Type B pancreatic cell (in vitro differentiated cells): ENCODE results near the gene UNG. TPM values are rescaled to one million over a fixed set of nuclear protein-coding genes. Genes with fewer than 3 reads are reported as not detected.
A peak's percentile ranks its signal among the peaks of the same experiment; 100 is the strongest.

Source experiments
- DNase-seq: peaks from one replicate; pipeline ENCODE4 v3.0.0; 2021; ENCODE audit warnings: mixed read lengths; ENCODE audit not compliant: unreplicated experiment; ENCODE audit errors: extremely low spot score
- H3K27ac Mint-ChIP-seq: 2 replicates; pipeline ENCODE4 v1.8.0; 2021; ENCODE audit warnings: mild to moderate bottlenecking, mixed read lengths
- H3K27me3 Mint-ChIP-seq: 2 replicates; pipeline ENCODE4 v1.8.0; 2021; ENCODE audit warnings: mixed read lengths
- H3K36me3 Mint-ChIP-seq: 2 replicates; pipeline ENCODE4 v1.8.0; 2021; ENCODE audit warnings: mixed read lengths
- H3K4me1 Mint-ChIP-seq: one replicate; pipeline ENCODE4 v1.8.0; 2021; ENCODE audit warnings: mixed read lengths; ENCODE audit not compliant: unreplicated experiment
- H3K4me3 Mint-ChIP-seq: 2 replicates; pipeline ENCODE4 v1.8.0; 2021; ENCODE audit warnings: mild to moderate bottlenecking, mixed read lengths
- H3K9me3 Mint-ChIP-seq: 2 replicates; pipeline ENCODE4 v1.8.0; 2021; ENCODE audit warnings: mixed read lengths
- CTCF ChIP-seq: fragments of 200-600 bp; sonication (generic); conservative IDR thresholded peaks from 2 replicates; pipeline ENCODE4 v1.5.0; 2021; ENCODE audit warnings: antibody characterized with exemption, mild to moderate bottlenecking
- total RNA-seq: library from RNA; stranded (reverse); gene quantifications from 2 replicates; pipeline ENCODE4 v1.2.1, GENCODE V29; 2021; ENCODE audit warnings: low replicate concordance

The UNG gene
- total RNA-seq, 1 donor from 2014 or later, result 63.0 TPM

DNA sequence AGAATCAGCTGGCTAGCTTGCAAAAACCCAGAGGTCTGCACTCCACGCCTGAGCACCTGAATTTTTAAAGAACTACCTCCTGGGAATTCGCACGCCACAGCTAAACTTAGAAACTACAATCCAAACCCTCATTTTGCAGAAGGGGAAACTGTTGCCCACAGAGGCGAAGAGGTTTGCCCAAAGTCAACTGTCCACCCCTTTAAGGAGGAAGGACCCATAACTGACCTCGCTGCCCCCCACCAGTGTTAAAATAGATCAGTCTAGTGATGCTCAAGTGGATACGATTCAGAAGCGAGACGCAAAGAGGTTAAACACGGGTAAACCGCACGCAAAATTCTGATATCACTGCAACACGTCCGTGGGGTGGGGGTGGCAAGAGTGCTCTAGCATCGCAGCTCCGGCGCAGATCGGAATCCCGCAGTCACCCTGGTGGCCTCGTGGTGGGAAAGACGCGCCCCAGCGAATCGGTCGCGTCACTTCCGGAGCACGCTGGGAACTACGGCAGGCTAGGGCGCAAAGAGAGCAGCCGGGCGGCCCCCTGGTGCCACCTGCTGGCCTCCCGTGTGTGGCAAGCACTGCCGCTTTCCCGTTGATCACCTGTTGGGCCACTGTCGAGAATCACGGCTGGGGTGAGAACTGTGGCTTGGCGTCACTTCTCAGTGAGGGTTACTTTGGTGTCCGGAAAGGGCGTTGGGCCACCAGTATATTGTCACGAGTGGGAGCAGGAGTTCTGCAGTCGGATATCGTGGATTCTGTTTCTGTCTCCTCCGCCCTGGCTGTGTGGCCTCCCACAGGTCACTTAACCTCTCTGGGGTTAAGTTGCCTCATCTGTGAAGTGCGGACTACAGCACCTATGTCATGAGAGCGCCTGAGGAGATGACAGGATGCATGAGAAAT is 4.1 kb upstream of the UNG start, which contains the start of gene ALKBH2:
ALKBH2 (minus strand) TSS at position 451 of the 897 bp plus-strand sequence. CDS start 686 bp downstream, outside the sequence.
- DNase-seq, result peak; percentile 95
- Mint-ChIP-seq H3K9me3 (no peaks in the 10 kb centered on the region), H3K4me1 (peaks cover 21% of the 10 kb centered on the region), H3K27ac (peak within 1 kb of the TSS; percentile 90), H3K4me3 (peak within 1 kb of the TSS; percentile 92), H3K27me3 (no peaks in the 10 kb centered on the region), H3K36me3 (peaks cover 4% of the 10 kb centered on the region)
- peak; percentile 99 for TF ChIP-seq CTCF

- TF ChIP-seq CTCF, result no peak
- H3K4me3 Mint-ChIP-seq, result peak overlapping the region; percentile 91
- peaks cover 15% of the 10 kb centered on the region for H3K36me3 Mint-ChIP-seq
- H3K4me1 Mint-ChIP-seq, result peaks cover 38% of the 10 kb centered on the region
- no peaks in the 10 kb centered on the region for H3K27me3 Mint-ChIP-seq
- no peak for DNase-seq
- H3K9me3 Mint-ChIP-seq, result no peaks in the 10 kb centered on the region
- H3K27ac Mint-ChIP-seq, result no peak overlapping the region
Observed at GRCh38 chr12:109097140-109097434, 310 bp upstream of the UNG start.

DNA sequence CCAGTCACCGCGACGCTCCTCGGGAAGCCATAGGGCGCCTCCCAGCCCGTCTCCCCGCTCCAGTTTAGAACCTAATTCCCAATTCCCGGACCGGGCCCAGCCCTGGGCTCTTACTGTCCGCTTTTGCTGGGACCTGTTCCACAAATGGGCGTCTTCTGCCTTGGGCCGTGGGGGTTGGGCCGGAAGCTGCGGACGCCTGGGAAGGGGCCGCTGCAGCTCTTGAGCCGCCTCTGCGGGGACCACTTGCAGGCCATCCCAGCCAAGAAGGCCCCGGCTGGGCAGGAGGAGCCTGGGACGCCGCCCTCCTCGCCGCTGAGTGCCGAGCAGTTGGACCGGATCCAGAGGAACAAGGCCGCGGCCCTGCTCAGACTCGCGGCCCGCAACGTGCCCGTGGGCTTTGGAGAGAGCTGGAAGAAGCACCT is 797 bp downstream of the UNG start:
- peaks cover 28% of the 10 kb centered on the region for H3K4me1 Mint-ChIP-seq
- no peak for DNase-seq

GRCh38 chr12:109098651-109099050 is 1.3 kb downstream of the UNG start:
- peak overlapping the region; percentile 81 for H3K27ac Mint-ChIP-seq
- no peaks in the 10 kb centered on the region for H3K9me3 Mint-ChIP-seq
- H3K27me3 Mint-ChIP-seq, result no peaks in the 10 kb centered on the region
- H3K4me1 Mint-ChIP-seq, result peaks cover 23% of the 10 kb centered on the region
- H3K36me3 Mint-ChIP-seq, result peaks cover 19% of the 10 kb centered on the region
- no peak for TF ChIP-seq CTCF
- DNase-seq, result no peak
- H3K4me3 Mint-ChIP-seq, result peak overlapping the region; percentile 91

More for the DNA sequence above, 797 bp downstream of the UNG start:
- Mint-ChIP-seq H3K27me3 (no peaks in the 10 kb centered on the region), H3K9me3 (no peaks in the 10 kb centered on the region), H3K27ac (peak overlapping the region; percentile 81), H3K4me3 (peak overlapping the region; percentile 91), H3K36me3 (peaks cover 19% of the 10 kb centered on the region)
- no peak for TF ChIP-seq CTCF

DNA sequence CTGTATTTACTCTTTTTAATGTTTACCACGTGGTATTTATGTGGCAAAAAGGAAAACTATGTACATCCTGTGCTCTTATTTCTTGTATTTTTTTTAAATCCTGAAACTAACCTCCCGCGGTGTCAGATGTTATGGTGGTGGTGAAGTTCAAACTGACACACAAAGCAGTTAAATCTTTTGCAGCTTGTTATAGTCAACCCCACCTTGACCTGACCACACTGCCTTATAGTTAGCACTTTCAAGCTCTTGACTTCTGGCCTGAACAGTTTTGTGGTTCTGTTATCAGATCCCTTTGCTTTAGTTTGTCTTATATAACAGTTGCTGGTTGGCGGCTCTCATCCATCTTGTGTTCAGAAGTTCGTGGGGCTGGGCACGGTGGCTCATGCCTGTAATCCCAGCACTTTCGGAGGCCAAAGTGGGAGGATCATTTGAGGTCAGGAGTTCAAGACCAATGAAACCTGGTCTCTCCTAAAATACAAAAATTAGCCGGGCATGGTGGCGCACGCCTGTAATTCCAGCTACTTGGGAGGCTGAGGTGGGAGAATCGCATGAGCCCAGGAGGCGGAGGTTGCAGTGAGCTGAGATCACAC is 2.1 kb downstream of the UNG start:
- H3K36me3 Mint-ChIP-seq, result peaks cover 22% of the 10 kb centered on the region
- no peak for DNase-seq
- peak overlapping the region; percentile 72 for H3K27ac Mint-ChIP-seq
- no peaks in the 10 kb centered on the region for H3K9me3 Mint-ChIP-seq
- H3K27me3 Mint-ChIP-seq, result no peaks in the 10 kb centered on the region
- peak overlapping the region; percentile 91 for H3K4me3 Mint-ChIP-seq
- no peak for TF ChIP-seq CTCF
- peaks cover 23% of the 10 kb centered on the region for H3K4me1 Mint-ChIP-seq
